Fibroblast of lung (primary cell): Measurements from ENCODE around the gene CACYBP.
"Not testable (repeated sequence)": the region's sequence is repeated elsewhere in the genome, so short reads cannot be mapped to it uniquely, and the experiment has no call there.

ENCODE experiments used
- EZH2 ChIP-seq: IDR thresholded peaks from 2 replicates; pipeline ENCODE4 v1.5.1; 2012; ENCODE audit warnings: low read length, control low read depth, mild to moderate bottlenecking; ENCODE audit errors: missing control alignments
- TF ChIP-seq, protein P1 (sequence below), 2 donors: IDR thresholded peaks in 1 of 2; conservative IDR thresholded peaks in 1 of 2; 1 replicate in 1 of 2; 2 replicates in 1 of 2; pipeline ENCODE4 v1.5.1; 2011 to 2012; ENCODE audit warnings: low read length in 2 of 2, control low read depth in 1 of 2, inconsistent platforms in 1 of 2, low read depth in 1 of 2, mild to moderate bottlenecking in 1 of 2

DNA sequence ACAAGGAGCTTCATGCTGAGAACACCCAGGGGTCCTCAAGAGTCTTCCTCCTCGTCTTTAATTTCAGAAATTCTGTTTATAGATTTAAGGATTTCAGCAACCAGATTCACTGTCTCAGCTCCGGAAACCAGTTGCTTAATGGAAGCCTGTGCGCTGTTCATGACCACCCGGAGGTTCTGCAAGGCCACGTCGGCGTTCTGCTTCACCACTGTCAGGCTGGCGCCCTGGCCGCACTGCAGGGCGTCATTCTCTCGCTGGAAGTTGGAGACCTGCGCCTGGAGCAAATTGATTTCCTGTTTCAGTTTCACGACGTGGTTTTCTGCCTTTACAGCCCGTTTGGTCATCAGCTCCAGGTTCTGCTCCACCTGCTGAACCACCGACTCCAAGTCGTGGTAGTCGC is 44.8 kb downstream of the CACYBP start:
- TF ChIP-seq EZH2, result not testable (repeated sequence)
- TF ChIP-seq, protein P1, sequence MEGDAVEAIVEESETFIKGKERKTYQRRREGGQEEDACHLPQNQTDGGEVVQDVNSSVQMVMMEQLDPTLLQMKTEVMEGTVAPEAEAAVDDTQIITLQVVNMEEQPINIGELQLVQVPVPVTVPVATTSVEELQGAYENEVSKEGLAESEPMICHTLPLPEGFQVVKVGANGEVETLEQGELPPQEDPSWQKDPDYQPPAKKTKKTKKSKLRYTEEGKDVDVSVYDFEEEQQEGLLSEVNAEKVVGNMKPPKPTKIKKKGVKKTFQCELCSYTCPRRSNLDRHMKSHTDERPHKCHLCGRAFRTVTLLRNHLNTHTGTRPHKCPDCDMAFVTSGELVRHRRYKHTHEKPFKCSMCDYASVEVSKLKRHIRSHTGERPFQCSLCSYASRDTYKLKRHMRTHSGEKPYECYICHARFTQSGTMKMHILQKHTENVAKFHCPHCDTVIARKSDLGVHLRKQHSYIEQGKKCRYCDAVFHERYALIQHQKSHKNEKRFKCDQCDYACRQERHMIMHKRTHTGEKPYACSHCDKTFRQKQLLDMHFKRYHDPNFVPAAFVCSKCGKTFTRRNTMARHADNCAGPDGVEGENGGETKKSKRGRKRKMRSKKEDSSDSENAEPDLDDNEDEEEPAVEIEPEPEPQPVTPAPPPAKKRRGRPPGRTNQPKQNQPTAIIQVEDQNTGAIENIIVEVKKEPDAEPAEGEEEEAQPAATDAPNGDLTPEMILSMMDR (conservative IDR thresholded peaks at IDR 0.05 in 1 of 2, IDR thresholded peaks at IDR 0.05 in 1 of 2; ENCODE audit: low read depth in 1 of 2, low read length in 2 of 2), result not testable (repeated sequence)
